ENCODE results near the gene SMYD2.

SMYD2 gene

GRCh38 chr1:214363386-214363785, 82.4 kb downstream of the SMYD2 start:
- DNase-seq = no peak

- peak; percentile 40 for DNase-seq
These were observed 83.4 kb downstream of the SMYD2 start for GRCh38 chr1:214364386-214364785.

DNA sequence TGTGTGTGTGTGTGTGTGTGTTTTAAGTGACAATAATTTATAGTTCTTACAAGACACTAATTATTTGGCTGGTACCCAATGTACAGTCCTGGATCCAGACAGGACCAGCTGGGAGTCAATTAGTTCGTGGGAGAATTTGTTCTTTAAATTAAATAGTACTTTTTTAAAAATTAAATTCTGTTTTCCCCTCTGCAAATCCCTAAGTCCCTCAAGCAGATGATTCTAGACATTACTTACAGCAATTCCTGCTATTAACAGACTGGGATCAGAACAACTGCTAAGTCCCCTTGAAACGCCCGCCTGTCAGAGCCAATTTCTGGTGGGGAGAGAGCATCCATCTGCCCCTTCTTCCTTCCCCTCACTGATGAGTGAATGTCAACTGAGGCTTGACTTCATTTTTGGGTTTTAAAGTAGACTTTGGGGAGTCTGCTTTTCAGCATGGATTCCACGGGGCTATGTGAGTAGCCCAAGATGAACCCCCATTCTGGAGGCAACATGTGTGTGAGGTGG, 83.9 kb downstream of the SMYD2 start:
- DNase-seq = no peak

- DNase-seq = no peak
These were observed 86.9 kb downstream of the SMYD2 start for GRCh38 chr1:214367841-214368240.

DNA sequence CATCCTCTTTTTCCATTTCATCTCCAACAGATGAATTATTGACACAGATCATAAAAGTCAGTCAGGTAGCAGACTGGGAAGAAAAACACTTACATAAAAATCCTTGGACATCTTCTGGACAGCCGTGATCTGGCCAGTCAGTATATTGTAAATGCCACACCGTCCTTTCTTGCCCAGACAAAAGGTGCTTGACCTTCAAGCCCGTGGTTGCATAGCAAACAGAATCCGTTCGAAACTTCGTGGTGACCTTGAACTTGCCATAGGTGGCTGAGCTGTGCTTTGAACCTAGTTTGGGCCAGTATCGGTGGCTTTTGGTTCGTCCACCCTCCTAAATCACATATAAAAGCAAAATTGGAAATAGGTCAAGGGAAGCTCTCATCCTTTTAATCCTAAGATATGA, 88.4 kb downstream of the SMYD2 start:
- no peak for DNase-seq

DNA sequence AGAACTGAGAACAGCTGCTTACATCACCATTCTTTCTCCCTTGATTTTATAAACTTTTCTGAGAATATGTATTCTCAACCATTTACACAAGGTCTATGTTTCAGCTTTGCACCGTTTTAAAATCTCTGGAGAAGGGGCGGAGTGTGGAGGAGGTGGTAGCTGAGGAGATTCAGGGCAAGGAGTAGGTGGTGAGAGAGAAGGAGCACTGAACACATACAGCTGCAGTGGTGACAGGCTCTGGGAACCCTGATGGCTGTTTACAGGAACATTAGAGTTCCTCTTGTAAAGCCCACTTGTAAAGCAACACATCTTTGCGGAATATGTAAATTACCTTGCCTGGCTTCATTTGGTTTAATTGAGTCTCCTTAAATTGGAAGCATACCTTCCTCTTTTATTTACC, 89.7 kb downstream of the SMYD2 start:
- DNase-seq = no peak

DNA sequence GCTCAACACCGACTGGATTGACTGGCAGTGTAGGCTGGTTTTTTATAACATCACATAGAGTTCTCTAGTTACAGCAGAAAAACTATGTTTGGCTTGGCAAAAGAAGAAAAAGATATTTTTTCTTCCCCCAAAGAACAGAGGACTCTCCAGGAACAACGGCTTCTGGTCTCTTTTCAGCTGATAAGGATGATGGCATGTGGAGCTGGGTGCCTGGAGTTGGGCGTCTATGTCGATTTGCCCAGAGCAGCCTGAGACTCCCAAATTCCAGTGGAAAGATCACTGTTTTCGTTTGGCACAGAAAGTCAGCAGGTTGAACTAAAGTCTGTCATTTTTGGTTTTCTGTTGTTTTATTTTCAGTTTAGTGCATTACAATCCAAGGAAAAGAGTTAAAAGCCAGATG, 91.1 kb downstream of the SMYD2 start:
- DNase-seq = peak; percentile 25

- DNase-seq = peak; percentile 21
These were observed 96.5 kb downstream of the SMYD2 start for GRCh38 chr1:214377485-214377884.

DNA sequence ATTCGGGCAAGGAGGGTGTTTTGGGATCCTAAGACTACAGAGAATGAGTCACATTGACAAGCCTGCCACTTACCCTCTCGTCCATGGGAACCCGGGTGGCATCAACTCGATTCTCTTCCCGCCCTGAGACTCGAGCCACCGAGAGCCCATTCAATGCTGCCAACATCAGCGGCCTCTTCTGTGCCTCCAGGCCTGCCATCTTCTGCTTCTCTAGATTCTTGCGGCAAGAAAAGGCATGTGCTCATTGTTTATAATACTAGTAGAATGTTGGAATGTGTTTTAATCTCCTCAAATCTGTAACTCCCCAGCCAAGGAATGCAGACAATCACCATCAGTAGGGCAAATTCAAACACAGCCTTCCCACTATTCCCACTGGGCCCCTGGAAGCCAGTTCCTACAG, 96.9 kb downstream of the SMYD2 start:
- DNase-seq = peak; percentile 95

DNA sequence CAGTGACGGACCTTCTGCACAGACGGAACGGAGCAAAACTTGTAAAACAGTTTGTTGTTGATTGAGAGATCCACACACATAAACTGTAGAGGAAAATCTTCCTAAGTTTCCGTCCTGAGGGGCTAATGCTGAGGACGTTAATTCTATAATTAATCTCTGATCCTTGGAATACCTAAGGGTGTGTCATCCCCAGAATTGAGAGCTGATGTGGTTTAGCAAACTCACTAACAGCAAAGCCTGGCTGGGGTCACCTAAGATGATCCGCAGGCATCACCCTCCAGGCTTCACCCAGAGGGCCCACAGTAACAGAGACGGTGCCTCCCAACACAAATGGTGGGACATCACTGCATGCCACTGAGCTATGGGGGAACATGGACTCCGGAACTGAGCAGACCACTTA, 97.5 kb downstream of the SMYD2 start:
- peak; percentile 46 for DNase-seq

- no peak for DNase-seq
These were observed 98.4 kb downstream of the SMYD2 start for GRCh38 chr1:214379236-214379970.

DNA sequence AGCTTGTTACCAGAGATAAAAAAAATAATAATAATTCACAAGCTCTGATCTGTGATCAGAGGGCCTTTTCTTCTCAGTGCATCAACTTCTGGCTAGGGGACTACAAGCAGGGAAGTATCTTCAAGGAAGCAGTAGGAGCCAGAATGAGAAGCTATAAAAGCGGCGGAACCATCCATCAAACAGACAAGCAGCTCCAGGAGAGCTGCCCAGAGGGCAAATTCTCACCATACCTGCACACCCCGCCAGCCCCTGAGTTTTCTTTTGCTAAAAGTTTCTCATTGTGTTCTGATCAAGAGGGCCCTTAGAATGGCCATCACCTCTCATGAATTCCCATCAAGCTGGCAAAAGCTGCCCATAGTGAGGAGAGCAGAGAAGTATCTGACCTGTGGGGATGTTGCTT, 99.4 kb downstream of the SMYD2 start:
- no peak for DNase-seq

GRCh38 chr1:214380986-214381695, 100.2 kb downstream of the SMYD2 start:
- peak; percentile 39 for DNase-seq

DNA sequence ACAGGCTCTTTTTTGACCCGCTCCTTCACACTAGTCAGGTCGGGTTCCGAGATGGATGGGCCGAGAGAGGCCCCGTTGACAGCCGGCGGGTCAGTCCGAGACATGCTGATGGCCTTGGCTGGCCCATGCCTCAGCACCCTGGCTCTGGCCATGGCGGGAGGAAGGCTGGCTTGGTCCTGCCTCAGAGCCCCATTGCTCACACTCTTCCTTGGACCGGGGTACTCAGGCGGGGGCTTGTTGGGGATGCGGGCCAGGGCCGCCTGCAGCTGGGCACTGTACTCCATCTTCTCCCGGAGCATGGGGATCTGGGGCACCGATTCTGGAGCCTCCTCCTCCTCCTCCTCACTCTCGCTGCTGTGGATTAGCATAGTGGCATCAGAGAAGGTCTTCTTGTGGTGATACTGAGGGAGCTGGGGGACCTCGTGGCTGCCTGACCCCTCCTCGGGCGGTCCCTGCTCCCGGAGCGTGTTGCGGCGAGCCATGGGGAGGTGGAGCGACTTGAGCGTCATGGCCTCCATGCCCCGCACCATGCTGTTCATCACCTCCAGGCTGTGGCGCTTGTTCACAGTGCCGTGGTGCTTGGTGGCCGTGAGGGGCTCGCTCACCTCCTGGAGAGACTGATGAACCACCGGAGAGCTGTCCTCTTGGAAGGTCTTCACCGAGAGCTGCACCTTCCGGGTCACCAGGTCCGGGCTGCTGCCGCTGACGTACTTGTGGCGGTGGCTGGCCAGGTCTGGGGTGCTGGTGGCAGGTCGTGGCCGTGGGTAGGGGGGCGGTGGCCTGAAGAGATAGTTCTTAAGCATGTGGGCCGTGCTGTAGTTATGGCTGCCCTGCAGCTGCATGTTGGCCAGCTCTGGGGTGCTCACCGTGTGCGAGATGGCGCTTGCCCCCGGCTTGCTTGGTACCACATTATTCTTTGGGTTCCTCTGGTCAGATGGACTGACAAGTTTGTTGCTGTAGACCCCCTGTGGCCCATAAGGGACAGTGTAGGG, 102.7 kb downstream of the SMYD2 start:
- no peak for DNase-seq

DNA sequence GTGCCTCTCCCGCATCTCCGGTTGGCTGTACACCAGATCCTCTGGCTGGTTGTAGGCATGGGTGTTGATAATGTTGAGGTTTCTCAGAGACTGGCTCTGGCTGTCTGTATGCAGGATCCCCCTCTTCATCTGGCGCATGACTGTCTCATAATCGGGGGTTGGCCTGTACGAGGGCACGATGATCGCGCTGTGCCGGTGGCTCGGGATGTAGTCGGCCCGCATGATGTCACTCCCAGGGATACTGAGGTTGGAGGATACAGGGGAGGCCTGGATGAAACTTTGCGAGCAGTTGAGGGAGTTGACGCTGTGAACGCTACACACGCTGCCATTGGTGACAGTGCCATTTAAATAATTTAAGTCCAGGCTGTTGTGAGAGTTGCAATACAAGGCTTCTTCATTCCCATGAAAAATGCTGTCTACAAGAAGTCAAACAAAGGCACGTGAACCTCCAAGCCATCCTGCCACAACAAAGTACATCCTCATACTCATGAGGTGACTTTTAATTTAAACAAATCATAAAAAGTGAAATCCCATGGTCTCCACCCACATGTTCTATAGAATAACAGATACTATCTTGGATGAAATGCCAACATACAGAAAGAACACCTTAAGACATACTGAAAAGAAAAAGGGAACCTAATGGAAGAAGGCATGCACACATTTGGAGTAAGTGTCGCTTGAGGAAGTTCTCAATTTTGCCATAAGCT, 103.6 kb downstream of the SMYD2 start:
- no peak for DNase-seq

DNA sequence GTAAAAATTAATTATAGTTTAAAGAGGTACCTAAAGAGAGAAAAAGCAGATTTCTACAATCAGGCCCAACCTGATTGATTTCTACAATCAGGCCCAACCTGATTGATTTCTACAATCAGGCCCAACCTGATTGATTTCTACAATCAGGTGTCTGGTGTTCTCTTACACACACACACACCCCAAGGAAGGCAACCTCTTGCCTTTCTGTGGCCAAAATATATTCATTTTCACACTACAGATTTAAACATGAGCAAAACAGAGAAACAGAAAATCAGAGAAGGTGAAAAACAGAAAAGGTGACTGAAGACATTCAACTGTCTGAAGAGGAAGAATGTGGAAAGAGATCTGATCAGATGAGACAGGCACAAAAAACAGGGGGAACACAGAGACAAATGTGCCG, 104.5 kb downstream of the SMYD2 start:
- DNase-seq = no peak

GRCh38 chr1:214386333-214386732, 105.4 kb downstream of the SMYD2 start:
- DNase-seq = no peak

Measured in fibroblast of skin of back (primary cell).